HL-60/S4 treated with phorbol 12-myristate 13-acetate at 8.2 ng/mL for 4 days and 3 days (cell line): ENCODE measurements around the gene PRKG1.
"Not testable (repeated sequence)": the region's sequence is repeated elsewhere in the genome, so short reads cannot be mapped to it uniquely, and the experiment has no call there.

Experiments used
- in situ Hi-C: fragments of 300-500 bp; cut with MboI; formaldehyde crosslinking; loops from 2 replicates; pipeline ENCODE4 v1.15.0; 2022; ENCODE audit warnings: low sequenced_read_pairs

Gene PRKG1

GRCh38 chr10:52215745-52216361 lies 1141.6 kb downstream of the PRKG1 start:
- in situ Hi-C loops, result no loop called here

- in situ Hi-C loops, result no loop called here
These were observed 1142.6 kb downstream of the PRKG1 start for GRCh38 chr10:52216852-52217251.

GRCh38 chr10:52217531-52217930 lies 1143.2 kb downstream of the PRKG1 start:
- in situ Hi-C loops, result no loop called here

GRCh38 chr10:52220947-52221346 lies 1146.7 kb downstream of the PRKG1 start:
- in situ Hi-C loops, result no loop called here

GRCh38 chr10:52221923-52222322 lies 1147.6 kb downstream of the PRKG1 start:
- in situ Hi-C loops, result no loop called here

- in situ Hi-C loops, result no loop called here
These were observed 1152.0 kb downstream of the PRKG1 start for GRCh38 chr10:52226197-52226847.

- in situ Hi-C loops, result no loop called here
These were observed 1154.3 kb downstream of the PRKG1 start for GRCh38 chr10:52228556-52228955.

- in situ Hi-C loops, result no loop called here
These were observed 1155.1 kb downstream of the PRKG1 start for GRCh38 chr10:52229291-52229931.

GRCh38 chr10:52232561-52233350 lies 1158.5 kb downstream of the PRKG1 start:
- in situ Hi-C loops, result no loop called here

- in situ Hi-C loops, result not testable (repeated sequence)
These were observed 1159.2 kb downstream of the PRKG1 start for GRCh38 chr10:52233351-52233991.

- in situ Hi-C loops, result no loop called here
These were observed 1165.5 kb downstream of the PRKG1 start for GRCh38 chr10:52239771-52240170.

- in situ Hi-C loops, result no loop called here
These were observed 1171.3 kb downstream of the PRKG1 start for GRCh38 chr10:52245547-52245946.

GRCh38 chr10:52247929-52248328 lies 1173.6 kb downstream of the PRKG1 start:
- in situ Hi-C loops, result not testable (repeated sequence)

GRCh38 chr10:52248697-52249306 lies 1174.5 kb downstream of the PRKG1 start:
- in situ Hi-C loops, result no loop called here

- in situ Hi-C loops, result no loop called here
These were observed 1175.6 kb downstream of the PRKG1 start for GRCh38 chr10:52249850-52250395.

- in situ Hi-C loops, result no loop called here
These were observed 1176.2 kb downstream of the PRKG1 start for GRCh38 chr10:52250510-52250909.

GRCh38 chr10:52252307-52252706 lies 1178.0 kb downstream of the PRKG1 start:
- in situ Hi-C loops, result no loop called here

GRCh38 chr10:52256832-52257691 lies 1182.8 kb downstream of the PRKG1 start:
- in situ Hi-C loops, result no loop called here

- in situ Hi-C loops, result no loop called here
These were observed 1183.4 kb downstream of the PRKG1 start for GRCh38 chr10:52257692-52258075.
